Cardiac fibroblast (primary cell): ENCODE measurements around the gene CCL1.

Experiments used
- DNase-seq, 2 donors: peaks; one replicate each; pipeline versions ENCODE4 v3.0.0 to v3.0.0-alpha.2; 2010; ENCODE audit warnings: low read depth in 2 of 2
- H3K4me3 ChIP-seq, 2 donors: replicated peaks in 1 of 2; 1 replicate in 1 of 2; 2 replicates in 1 of 2; pipeline ENCODE4 v1.5.1; 2011; ENCODE audit warnings: low read depth in 2 of 2, low read length in 2 of 2, mild to moderate bottlenecking in 2 of 2, moderate library complexity in 1 of 2
- TF ChIP-seq, protein P1 (sequence below): IDR thresholded peaks from one replicate; pipeline ENCODE4 v1.5.1; 2011; ENCODE audit warnings: low read depth, mild to moderate bottlenecking, low read length, inconsistent platforms

Gene CCL1

GRCh38 chr17:34391241-34391640 is 28.2 kb upstream of the CCL1 start:
- DNase-seq: no peak
- TF ChIP-seq, protein P1, sequence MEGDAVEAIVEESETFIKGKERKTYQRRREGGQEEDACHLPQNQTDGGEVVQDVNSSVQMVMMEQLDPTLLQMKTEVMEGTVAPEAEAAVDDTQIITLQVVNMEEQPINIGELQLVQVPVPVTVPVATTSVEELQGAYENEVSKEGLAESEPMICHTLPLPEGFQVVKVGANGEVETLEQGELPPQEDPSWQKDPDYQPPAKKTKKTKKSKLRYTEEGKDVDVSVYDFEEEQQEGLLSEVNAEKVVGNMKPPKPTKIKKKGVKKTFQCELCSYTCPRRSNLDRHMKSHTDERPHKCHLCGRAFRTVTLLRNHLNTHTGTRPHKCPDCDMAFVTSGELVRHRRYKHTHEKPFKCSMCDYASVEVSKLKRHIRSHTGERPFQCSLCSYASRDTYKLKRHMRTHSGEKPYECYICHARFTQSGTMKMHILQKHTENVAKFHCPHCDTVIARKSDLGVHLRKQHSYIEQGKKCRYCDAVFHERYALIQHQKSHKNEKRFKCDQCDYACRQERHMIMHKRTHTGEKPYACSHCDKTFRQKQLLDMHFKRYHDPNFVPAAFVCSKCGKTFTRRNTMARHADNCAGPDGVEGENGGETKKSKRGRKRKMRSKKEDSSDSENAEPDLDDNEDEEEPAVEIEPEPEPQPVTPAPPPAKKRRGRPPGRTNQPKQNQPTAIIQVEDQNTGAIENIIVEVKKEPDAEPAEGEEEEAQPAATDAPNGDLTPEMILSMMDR: no peak
- H3K4me3 ChIP-seq: no peak overlapping the region

DNA sequence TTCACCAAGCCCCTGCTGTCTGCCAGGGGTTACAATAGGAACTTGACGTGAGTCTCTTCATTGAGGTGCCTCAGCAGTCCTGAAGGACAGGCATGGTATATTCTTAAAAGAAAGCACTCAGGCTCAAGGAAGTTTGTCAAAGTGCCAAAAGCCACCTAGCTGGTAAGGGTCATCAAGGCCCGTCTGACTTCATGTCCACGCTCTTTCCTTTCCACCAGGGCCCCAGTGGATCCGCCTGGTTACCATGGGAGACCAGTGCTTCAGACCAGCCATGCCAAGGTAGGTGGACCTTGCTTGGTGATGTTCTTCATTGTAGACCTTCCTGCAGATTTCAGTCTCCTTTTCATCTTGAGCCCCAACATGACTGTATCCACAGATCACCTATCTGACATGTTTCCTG is 27.6 kb upstream of the CCL1 start:
- H3K4me3 ChIP-seq: no peak overlapping the region
- TF ChIP-seq, protein P1: no peak
- DNase-seq: no peak

DNA sequence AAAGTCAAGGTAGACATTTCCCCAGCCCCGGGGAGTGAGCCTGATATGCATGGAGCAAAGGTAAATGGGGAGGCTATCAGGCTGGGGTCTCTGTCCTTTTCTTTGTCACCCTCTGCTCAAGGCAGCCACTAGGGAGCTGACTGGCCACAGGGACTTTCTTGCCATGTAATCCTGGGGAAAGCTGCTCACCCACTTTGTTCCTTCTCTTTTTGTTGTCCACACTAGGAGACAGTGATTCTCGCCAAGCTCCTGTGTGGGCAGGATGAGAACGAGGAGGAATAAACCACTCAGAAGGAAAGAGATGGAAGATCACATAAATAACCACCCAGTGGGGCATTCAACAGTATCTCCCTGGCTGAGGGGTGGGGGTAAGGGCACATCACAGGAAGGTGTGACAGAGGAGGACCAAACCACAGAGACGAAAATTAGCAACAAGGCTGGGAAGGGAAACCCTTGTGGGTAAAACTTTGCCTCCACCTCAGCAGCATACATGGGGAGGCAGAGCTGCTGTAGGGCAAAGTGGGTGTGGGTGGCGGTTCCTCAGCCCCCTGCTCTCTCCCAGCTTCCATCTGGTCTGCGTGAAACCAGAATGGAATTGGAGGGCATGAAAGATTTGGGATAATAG is 26.2 kb upstream of the CCL1 start:
- no peak for DNase-seq
- TF ChIP-seq, protein P1: no peak
- no peak overlapping the region for H3K4me3 ChIP-seq

DNA sequence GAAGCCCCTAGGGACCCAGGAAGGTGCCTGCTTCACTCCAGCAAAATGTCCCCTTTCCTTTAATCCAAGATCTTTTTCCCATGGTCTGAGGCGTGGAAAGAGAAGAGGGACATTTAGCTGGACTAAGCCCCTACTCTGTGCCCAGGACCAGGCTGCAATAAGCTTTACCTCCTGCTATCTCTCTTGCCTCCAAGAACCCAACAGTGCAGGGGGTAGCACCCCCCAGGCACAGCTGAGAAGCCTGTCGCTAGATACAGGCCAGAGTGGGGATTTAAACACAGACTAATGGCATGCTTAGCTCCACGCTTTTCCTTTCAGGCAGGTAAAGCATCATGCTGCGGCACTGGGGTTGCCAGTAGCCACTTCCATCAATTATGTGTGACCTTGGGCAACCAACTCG is 24.5 kb upstream of the CCL1 start:
- H3K4me3 ChIP-seq: no peak overlapping the region
- DNase-seq: no peak
- TF ChIP-seq, protein P1: no peak

DNA sequence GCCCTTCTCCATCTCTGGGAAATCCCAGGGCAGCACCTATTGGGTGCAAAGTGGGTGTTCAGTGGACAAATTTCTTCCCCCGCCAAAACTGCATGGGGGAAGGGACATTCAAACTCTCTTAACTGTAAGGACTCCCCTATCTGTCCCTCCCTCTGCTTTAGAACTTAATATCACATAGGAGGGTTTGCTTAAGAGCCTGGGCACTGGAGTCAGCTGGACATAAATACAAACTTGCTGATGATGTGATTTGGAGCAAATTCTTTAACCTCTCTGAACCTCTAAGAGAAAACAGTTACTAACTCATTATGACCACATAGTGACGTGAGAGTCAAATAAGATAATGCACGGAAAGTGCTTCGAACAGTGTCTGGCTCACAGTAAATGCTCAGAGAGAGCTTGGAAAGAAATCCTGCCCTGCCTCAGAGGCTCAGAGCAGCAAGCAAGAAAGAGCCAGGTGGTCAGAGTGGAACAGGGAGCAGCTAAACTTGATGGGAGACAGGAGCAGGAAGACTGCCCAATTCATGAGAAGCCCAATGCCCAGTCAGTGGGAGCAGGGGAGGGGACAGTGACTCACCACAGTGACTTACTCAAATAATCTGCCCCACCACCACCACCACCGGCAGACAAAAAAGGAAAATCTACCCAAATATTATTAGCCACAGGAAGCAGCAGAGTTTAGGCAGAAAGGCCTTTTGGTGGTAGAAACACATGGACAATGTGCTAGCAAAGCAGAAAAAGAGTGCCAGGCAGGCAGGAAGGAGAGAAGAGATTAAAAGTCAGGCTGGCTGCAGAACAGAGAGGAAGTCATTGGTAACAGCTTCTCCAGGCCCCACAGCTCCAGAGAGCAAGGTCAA is 23.9 kb upstream of the CCL1 start:
- no peak overlapping the region for H3K4me3 ChIP-seq
- TF ChIP-seq, protein P1: no peak
- peak; percentile 54 to 71 for DNase-seq

DNA sequence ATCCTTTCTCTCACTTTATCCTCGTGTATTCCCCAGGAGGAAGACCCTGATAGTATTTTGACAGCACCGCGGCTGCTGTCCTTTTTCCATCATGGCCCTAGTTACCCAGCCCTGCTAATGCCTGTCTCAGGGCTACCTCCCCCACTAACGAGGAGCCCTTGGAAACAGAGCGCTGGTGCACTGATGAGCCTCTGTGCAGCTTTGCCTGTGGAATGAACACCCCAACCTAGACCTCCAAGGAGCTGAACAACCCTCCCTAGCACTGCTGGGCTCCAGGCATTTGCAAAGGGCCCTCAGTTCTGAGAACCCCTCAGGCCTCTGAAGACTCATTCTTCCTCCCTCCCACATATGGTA is 23.3 kb upstream of the CCL1 start:
- TF ChIP-seq, protein P1: no peak
- no peak for DNase-seq
- no peak overlapping the region for H3K4me3 ChIP-seq
